CD14-positive monocyte (primary cell): ENCODE measurements around the gene DNAJA4. TPM values are rescaled to one million over a fixed set of nuclear protein-coding genes. Genes with fewer than 3 reads are reported as not detected.

Experiments
- DNase-seq, 3 donors: peaks; one replicate each; pipeline ENCODE4 v3.0.0-alpha.2; 2011 to 2022
- H2AFZ ChIP-seq: 2 replicates; pipeline ENCODE4 v1.6.0; 2012; ENCODE audit warnings: mild to moderate bottlenecking, low read depth, low read length, inconsistent platforms; ENCODE audit not compliant: insufficient read depth, poor library complexity, severe bottlenecking
- H3K27ac ChIP-seq, 2 donors: 1 replicate in 1 of 2; 2 replicates in 1 of 2; pipeline ENCODE4 v1.5.1; 2012 to 2013; ENCODE audit warnings: low read length in 2 of 2, control low read depth in 1 of 2, inconsistent platforms in 1 of 2, low read depth in 1 of 2, mild to moderate bottlenecking in 1 of 2
- H3K27me3 ChIP-seq, 2 donors: one replicate each; pipeline versions ENCODE4 v1.6.0 to v1.6.1; 2011 to 2013; ENCODE audit warnings: low read length in 2 of 2; ENCODE audit not compliant: control insufficient read depth in 2 of 2, insufficient read depth in 2 of 2
- H3K36me3 ChIP-seq, 2 donors: replicated peaks in 1 of 2; 1 replicate in 1 of 2; 2 replicates in 1 of 2; pipeline versions ENCODE4 v1.5.1 to v1.6.1; 2012 to 2013; ENCODE audit warnings: low read length in 2 of 2, control low read depth in 1 of 2, inconsistent platforms in 1 of 2, mild to moderate bottlenecking in 1 of 2; ENCODE audit not compliant: insufficient read depth in 2 of 2, control insufficient read depth in 1 of 2
- H3K4me1 ChIP-seq, 2 donors: 1 replicate in 1 of 2; 2 replicates in 1 of 2; pipeline versions ENCODE4 v1.5.1 to v1.6.1; 2012 to 2013; ENCODE audit warnings: low read length in 2 of 2, control low read depth in 1 of 2, inconsistent platforms in 1 of 2, mild to moderate bottlenecking in 1 of 2, moderate library complexity in 1 of 2; ENCODE audit not compliant: insufficient read depth in 2 of 2, control insufficient read depth in 1 of 2
- H3K4me2 ChIP-seq: replicated peaks from 2 replicates; pipeline ENCODE3; 2012; ENCODE audit warnings: low read length, moderate library complexity, mild to moderate bottlenecking; ENCODE audit not compliant: poor library complexity, severe bottlenecking; ENCODE audit errors: extremely low read depth
- H3K4me3 ChIP-seq, 3 experiments: fragments of 200-600 bp in 1 of 3; sonication (generic) in 1 of 3; replicated peaks in 1 of 3; 1 replicate in 2 of 3; 2 replicates in 1 of 3; pipeline ENCODE4 v1.5.1; 2011 to 2013; ENCODE audit warnings: low read length in 3 of 3, mild to moderate bottlenecking in 3 of 3, control low read depth in 2 of 3, low read depth in 2 of 3, inconsistent platforms in 1 of 3, moderate library complexity in 1 of 3
- H3K79me2 ChIP-seq: 2 replicates; pipeline ENCODE4 v1.6.0; 2012; ENCODE audit warnings: mild to moderate bottlenecking, control low read depth, inconsistent platforms, low read length, moderate library complexity; ENCODE audit not compliant: insufficient read depth
- H3K9ac ChIP-seq: 2 replicates; pipeline ENCODE4 v1.6.0; 2017; ENCODE audit warnings: low read length, mild to moderate bottlenecking; ENCODE audit not compliant: insufficient read depth, poor library complexity, severe bottlenecking
- H3K9me3 ChIP-seq, 2 donors: replicated peaks in 1 of 2; 1 replicate in 1 of 2; 2 replicates in 1 of 2; pipeline versions ENCODE4 v1.5.1 to v1.6.1; 2012 to 2013; ENCODE audit warnings: low read length in 2 of 2, control low read depth in 1 of 2; ENCODE audit not compliant: control insufficient read depth in 1 of 2, insufficient read depth in 1 of 2
- H4K20me1 ChIP-seq: 2 replicates; pipeline ENCODE4 v1.6.0; 2012; ENCODE audit warnings: mild to moderate bottlenecking, low read length, control low read depth, moderate library complexity; ENCODE audit not compliant: insufficient read depth
- H3K27ac Mint-ChIP-seq, 7 donors: one replicate each; pipeline ENCODE4 v1.8.0; 2020; ENCODE audit warnings: mild to moderate bottlenecking in 7 of 7, mixed read lengths in 7 of 7, moderate library complexity in 6 of 7, inconsistent platforms in 2 of 7
- H3K27me3 Mint-ChIP-seq, 3 donors: one replicate each; pipeline ENCODE4 v1.8.0; 2021 to 2022; ENCODE audit warnings: low read depth in 3 of 3, mild to moderate bottlenecking in 3 of 3, mixed read lengths in 3 of 3, moderate library complexity in 3 of 3, inconsistent platforms in 1 of 3
- H3K36me3 Mint-ChIP-seq, 2 donors: one replicate each; pipeline ENCODE4 v1.8.0; 2020; ENCODE audit warnings: mixed read lengths in 2 of 2, inconsistent platforms in 1 of 2, mild to moderate bottlenecking in 1 of 2
- H3K4me1 Mint-ChIP-seq: one replicate; pipeline ENCODE4 v1.8.0; 2020; ENCODE audit warnings: mild to moderate bottlenecking, mixed read lengths
- H3K4me3 Mint-ChIP-seq, 2 donors: one replicate each; pipeline ENCODE4 v1.8.0; 2020; ENCODE audit warnings: mild to moderate bottlenecking in 2 of 2, mixed read lengths in 2 of 2, moderate library complexity in 1 of 2
- H3K9me3 Mint-ChIP-seq, 7 donors: one replicate each; pipeline ENCODE4 v1.8.0; 2020 to 2022; ENCODE audit warnings: mixed read lengths in 7 of 7, mild to moderate bottlenecking in 6 of 7, moderate library complexity in 6 of 7, inconsistent platforms in 2 of 7
- WGBS: methylation state at CpG from one replicate; pipeline ENCODE4 v1.1.5; 2013; ENCODE audit warnings: missing lambda C conversion rate; ENCODE audit not compliant: insufficient coverage; 5-methylcytosine and 5-hydroxymethylcytosine counted together
- intact Hi-C, 2 donors: fragments of 100-400 bp; cut with micrococcal nuclease; formaldehyde crosslinking; loops; one replicate each; pipeline versions ENCODE4 v1.15.0 to v1.15.1; 2023
- polyA plus RNA-seq, 3 donors: library from polyadenylated mRNA; depleted of rRNA in 1 of 3; unstranded in 2 of 3; stranded (reverse) in 1 of 3; fragments of 300-500 nt in 2 of 3; fragments of >200 nt in 1 of 3; fragmentation: Illumina TruSeq in 2 of 3; gene quantifications; 1 replicate in 2 of 3; 2 replicates in 1 of 3; pipeline ENCODE4 v1.2.3, GENCODE V29; 2012 to 2021
- TF ChIP-seq, protein P1 (sequence below): fragments of 200-600 bp; IDR thresholded peaks from one replicate; pipeline ENCODE4 v1.8.0; 2022; ENCODE audit warnings: antibody characterized with exemption, mild to moderate bottlenecking

Gene DNAJA4
- polyA plus RNA-seq, 3 donors: 2.4 to 20.9 (median 2.5) TPM

GRCh38 chr15:78223396-78224022, 40.9 kb upstream of the DNAJA4 start:
- no peak overlapping the region for H3K27ac ChIP-seq
- H3K36me3 ChIP-seq: no peaks in the 10 kb centered on the region
- no peaks in the 10 kb centered on the region for H4K20me1 ChIP-seq
- H3K36me3 Mint-ChIP-seq: no peaks in the 10 kb centered on the region
- 94% methylated on average over 2 of the region's 4 CpGs for WGBS
- no peak overlapping the region for H3K27ac Mint-ChIP-seq
- H3K27me3 ChIP-seq: no peaks in the 10 kb centered on the region
- no peak overlapping the region for H3K4me3 ChIP-seq
- peaks cover 1 to 2% (median 1%) of the 10 kb centered on the region in 3 donors for H3K27me3 Mint-ChIP-seq
- H3K4me3 Mint-ChIP-seq: no peak overlapping the region
- TF ChIP-seq, protein P1, sequence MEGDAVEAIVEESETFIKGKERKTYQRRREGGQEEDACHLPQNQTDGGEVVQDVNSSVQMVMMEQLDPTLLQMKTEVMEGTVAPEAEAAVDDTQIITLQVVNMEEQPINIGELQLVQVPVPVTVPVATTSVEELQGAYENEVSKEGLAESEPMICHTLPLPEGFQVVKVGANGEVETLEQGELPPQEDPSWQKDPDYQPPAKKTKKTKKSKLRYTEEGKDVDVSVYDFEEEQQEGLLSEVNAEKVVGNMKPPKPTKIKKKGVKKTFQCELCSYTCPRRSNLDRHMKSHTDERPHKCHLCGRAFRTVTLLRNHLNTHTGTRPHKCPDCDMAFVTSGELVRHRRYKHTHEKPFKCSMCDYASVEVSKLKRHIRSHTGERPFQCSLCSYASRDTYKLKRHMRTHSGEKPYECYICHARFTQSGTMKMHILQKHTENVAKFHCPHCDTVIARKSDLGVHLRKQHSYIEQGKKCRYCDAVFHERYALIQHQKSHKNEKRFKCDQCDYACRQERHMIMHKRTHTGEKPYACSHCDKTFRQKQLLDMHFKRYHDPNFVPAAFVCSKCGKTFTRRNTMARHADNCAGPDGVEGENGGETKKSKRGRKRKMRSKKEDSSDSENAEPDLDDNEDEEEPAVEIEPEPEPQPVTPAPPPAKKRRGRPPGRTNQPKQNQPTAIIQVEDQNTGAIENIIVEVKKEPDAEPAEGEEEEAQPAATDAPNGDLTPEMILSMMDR: no peak
- H2AFZ ChIP-seq: no peak overlapping the region
- no peaks in the 10 kb centered on the region for H3K79me2 ChIP-seq
- no peaks in the 10 kb centered on the region for H3K4me1 Mint-ChIP-seq
- no peak overlapping the region for H3K4me2 ChIP-seq
- no peak for DNase-seq
- no peaks in the 10 kb centered on the region for H3K4me1 ChIP-seq
- H3K9me3 Mint-ChIP-seq: no peaks in the 10 kb centered on the region
- no peaks in the 10 kb centered on the region for H3K9me3 ChIP-seq
- H3K9ac ChIP-seq: no peak overlapping the region
- intact Hi-C loops: no loop called here

- no peak overlapping the region for H3K4me3 ChIP-seq
- WGBS: 92% methylated on average over 1 of the region's 2 CpGs
Measured at GRCh38 chr15:78224023-78224411, 40.3 kb upstream of the DNAJA4 start.

More at GRCh38 chr15:78224023-78224411, 40.3 kb upstream of the DNAJA4 start:
- intact Hi-C loops: no loop called here
- H3K79me2 ChIP-seq: no peaks in the 10 kb centered on the region
- TF ChIP-seq, protein P1: no peak
- H3K4me1 ChIP-seq: no peaks in the 10 kb centered on the region
- no peaks in the 10 kb centered on the region for H3K4me1 Mint-ChIP-seq
- no peaks in the 10 kb centered on the region for H3K27me3 ChIP-seq
- no peaks in the 10 kb centered on the region for H3K36me3 Mint-ChIP-seq
- H3K9me3 Mint-ChIP-seq: no peaks in the 10 kb centered on the region
- no peak overlapping the region for H3K27ac Mint-ChIP-seq
- H3K27me3 Mint-ChIP-seq: peaks cover 1 to 3% (median 2%) of the 10 kb centered on the region in 3 donors
- no peaks in the 10 kb centered on the region for H3K36me3 ChIP-seq
- no peak overlapping the region for H3K9ac ChIP-seq
- no peaks in the 10 kb centered on the region for H3K9me3 ChIP-seq
- no peak overlapping the region for H2AFZ ChIP-seq
- no peaks in the 10 kb centered on the region for H4K20me1 ChIP-seq
- no peak overlapping the region for H3K27ac ChIP-seq
- DNase-seq: no peak
- H3K4me2 ChIP-seq: no peak overlapping the region
- no peak overlapping the region for H3K4me3 Mint-ChIP-seq
